ENCODE results near the gene ZP4. TPM values are rescaled to one million over a fixed set of nuclear protein-coding genes. Genes with fewer than 3 reads are reported as not detected.

Gene ZP4
- total and polyA plus RNA-seq, 2 of the 13 experiments (the other 11 are each of a cell fraction or from before 2014, with no cell fraction given), result not detected

- TF ChIP-seq REST (IDR thresholded peaks at IDR 0.05; ENCODE audit: borderline replicate concordance in 1 of 2, low read depth in 1 of 2, low read length in 2 of 2) (no peak), SYNCRIP (IDR thresholded peaks at IDR 0.05; ENCODE audit: insufficient read depth, low read depth, low read length) (no peak), ZNF513 (CRISPR knock-in tag; conservative IDR thresholded peaks at IDR 0.05) (no peak), SMARCC2 (IDR thresholded peaks at IDR 0.05) (no peak), MAZ (IDR thresholded peaks at IDR 0.05; ENCODE audit: borderline replicate concordance, low read depth, low read length) (no peak), MAZ (CRISPR knock-in tag; IDR thresholded peaks at IDR 0.05; ENCODE audit: low read depth) (no peak)
- TF ChIP-seq, protein P1, sequence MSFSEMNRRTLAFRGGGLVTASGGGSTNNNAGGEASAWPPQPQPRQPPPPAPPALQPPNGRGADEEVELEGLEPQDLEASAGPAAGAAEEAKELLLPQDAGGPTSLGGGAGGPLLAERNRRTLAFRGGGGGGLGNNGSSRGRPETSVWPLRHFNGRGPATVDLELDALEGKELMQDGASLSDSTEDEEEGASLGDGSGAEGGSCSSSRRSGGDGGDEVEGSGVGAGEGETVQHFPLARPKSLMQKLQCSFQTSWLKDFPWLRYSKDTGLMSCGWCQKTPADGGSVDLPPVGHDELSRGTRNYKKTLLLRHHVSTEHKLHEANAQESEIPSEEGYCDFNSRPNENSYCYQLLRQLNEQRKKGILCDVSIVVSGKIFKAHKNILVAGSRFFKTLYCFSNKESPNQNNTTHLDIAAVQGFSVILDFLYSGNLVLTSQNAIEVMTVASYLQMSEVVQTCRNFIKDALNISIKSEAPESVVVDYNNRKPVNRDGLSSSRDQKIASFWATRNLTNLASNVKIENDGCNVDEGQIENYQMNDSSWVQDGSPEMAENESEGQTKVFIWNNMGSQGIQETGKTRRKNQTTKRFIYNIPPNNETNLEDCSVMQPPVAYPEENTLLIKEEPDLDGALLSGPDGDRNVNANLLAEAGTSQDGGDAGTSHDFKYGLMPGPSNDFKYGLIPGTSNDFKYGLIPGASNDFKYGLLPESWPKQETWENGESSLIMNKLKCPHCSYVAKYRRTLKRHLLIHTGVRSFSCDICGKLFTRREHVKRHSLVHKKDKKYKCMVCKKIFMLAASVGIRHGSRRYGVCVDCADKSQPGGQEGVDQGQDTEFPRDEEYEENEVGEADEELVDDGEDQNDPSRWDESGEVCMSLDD (CRISPR knock-in tag; IDR thresholded peaks at IDR 0.05; ENCODE audit: borderline replicate concordance), result no peak
Observed at GRCh38 chr1:237877631-237878030, 13.1 kb downstream of the ZP4 start (continued).

Data from HepG2 (cell line).